ENCODE results near the gene SNX4.

Gene SNX4

DNA sequence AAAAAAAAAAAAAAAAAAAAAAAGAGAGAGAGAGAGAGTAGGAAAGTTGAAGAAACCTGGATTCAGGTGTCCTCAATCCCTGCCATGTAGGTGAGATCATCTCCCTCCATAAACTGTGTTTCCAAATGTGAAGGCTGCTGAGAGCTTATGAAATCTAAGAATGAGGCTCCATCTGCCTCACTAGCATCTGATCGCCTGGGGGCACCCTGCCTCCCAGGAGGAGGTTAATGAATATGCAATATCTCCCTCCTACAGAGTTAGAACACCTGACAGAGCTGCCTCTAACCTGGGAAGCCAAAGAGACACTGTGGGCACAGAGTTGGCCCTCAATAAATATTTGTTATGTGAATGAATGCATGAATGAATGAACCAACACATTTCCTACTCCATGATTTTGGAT lies 121.0 kb downstream of the SNX4 start:
- DNase-seq: no peak
